ENCODE measurements around the gene KCNK4.
"Not testable (repeated sequence)": the region's sequence is repeated elsewhere in the genome, so short reads cannot be mapped to it uniquely, and the experiment has no call there.

Gene KCNK4

GRCh38 chr11:64292460-64293254 is 1.6 kb downstream of the KCNK4 start:
- DNase-seq: no peak

- no peak for DNase-seq
Observed at GRCh38 chr11:64294774-64295173, 3.7 kb downstream of the KCNK4 start.

- no peak for DNase-seq
Observed at GRCh38 chr11:64295760-64296159, 4.7 kb downstream of the KCNK4 start.

- DNase-seq: no peak
Observed at GRCh38 chr11:64296236-64296635, 5.1 kb downstream of the KCNK4 start.

GRCh38 chr11:64296830-64297698 is 6.0 kb downstream of the KCNK4 start:
- DNase-seq: no peak

GRCh38 chr11:64297699-64298358 is 6.7 kb downstream of the KCNK4 start:
- DNase-seq: no peak

GRCh38 chr11:64298966-64299846 is 8.1 kb downstream of the KCNK4 start:
- no peak for DNase-seq

GRCh38 chr11:64299847-64300648 is 8.9 kb downstream of the KCNK4 start, which contains the start of gene CATSPERZ:
Gene CATSPERZ (plus strand): TSS chr11:64300358. CDS start chr11:64300411, 53 bp downstream.
- DNase-seq: no peak

GRCh38 chr11:64303109-64304031 is 12.3 kb downstream of the KCNK4 start:
- no peak for DNase-seq

GRCh38 chr11:64304032-64304315 is 12.9 kb downstream of the KCNK4 start:
- DNase-seq: no peak

GRCh38 chr11:64304316-64305072 is 13.4 kb downstream of the KCNK4 start:
- peak; percentile 79 to 94 (median 90) for DNase-seq

GRCh38 chr11:64305075-64305690 is 14.1 kb downstream of the KCNK4 start, which contains the start of gene ESRRA:
Gene ESRRA (plus strand): TSS chr11:64305524. CDS start chr11:64307180, 1,656 bp downstream.
- peak; percentile 99 to 100 (median 99) for DNase-seq

GRCh38 chr11:64305691-64306562 is 14.8 kb downstream of the KCNK4 start:
- peak; percentile 53 to 80 (median 61) for DNase-seq

GRCh38 chr11:64306563-64306875 is 15.4 kb downstream of the KCNK4 start:
- no peak for DNase-seq

- no peak for DNase-seq
Observed at GRCh38 chr11:64306876-64307622, 15.9 kb downstream of the KCNK4 start.

- not testable (repeated sequence) for DNase-seq
Observed at GRCh38 chr11:64307795-64308194, 16.7 kb downstream of the KCNK4 start.

GRCh38 chr11:64312947-64313346 is 21.8 kb downstream of the KCNK4 start:
- DNase-seq: no peak

All from T-helper 1 cell (primary cell).